PFSK-1 (cell line): ENCODE data around the gene PREX1.

Source experiments
- FOXP2 ChIP-seq: optimal IDR thresholded peaks from 2 replicates; pipeline ENCODE3; 2011; ENCODE audit warnings: borderline replicate concordance, control low read depth, inconsistent platforms; ENCODE audit not compliant: insufficient read depth; ENCODE audit errors: extremely low read length, extremely low read depth
- POLR2AphosphoS5 ChIP-seq: IDR thresholded peaks from 2 replicates; pipeline ENCODE4 v1.6.1; 2012; ENCODE audit warnings: low read depth, mild to moderate bottlenecking, control low read depth, low read length, moderate library complexity
- REST ChIP-seq, 2 experiments: IDR thresholded peaks; 2 replicates each; pipeline versions ENCODE4 v1.6.1 to v1.8.0; 2011 to 2012; ENCODE audit warnings: low read depth in 2 of 2, low read length in 2 of 2, control low read depth in 1 of 2, inconsistent platforms in 1 of 2, mild to moderate bottlenecking in 1 of 2, moderate library complexity in 1 of 2; ENCODE audit not compliant: insufficient read depth in 1 of 2
- SIN3A ChIP-seq: IDR thresholded peaks from 2 replicates; pipeline ENCODE4 v1.6.1; 2012; ENCODE audit warnings: mild to moderate bottlenecking, low read length, moderate library complexity, borderline replicate concordance; ENCODE audit not compliant: insufficient read depth
- TAF1 ChIP-seq: IDR thresholded peaks from 2 replicates; pipeline ENCODE4 v1.6.1; 2012; ENCODE audit warnings: low read length, control low read depth, borderline replicate concordance; ENCODE audit not compliant: insufficient read depth

PREX1 gene

GRCh38 chr20:48624315-48625020, 203.3 kb downstream of the PREX1 start:
- TF ChIP-seq POLR2AphosphoS5, result no peak
- TF ChIP-seq FOXP2, result no peak
- no peak for TF ChIP-seq TAF1
- no peak for TF ChIP-seq SIN3A
- TF ChIP-seq REST (IDR thresholded peaks at IDR 0.05; ENCODE audit: insufficient read depth in 1 of 2, low read depth in 2 of 2, low read length in 2 of 2), result no peak

- TF ChIP-seq SIN3A (no peak), FOXP2 (no peak), REST (IDR thresholded peaks at IDR 0.05; ENCODE audit: insufficient read depth in 1 of 2, low read depth in 2 of 2, low read length in 2 of 2) (no peak), TAF1 (no peak), POLR2AphosphoS5 (no peak)
Measured at GRCh38 chr20:48623906-48624265, 203.9 kb downstream of the PREX1 start.

- TF ChIP-seq POLR2AphosphoS5 (no peak), REST (IDR thresholded peaks at IDR 0.05; ENCODE audit: insufficient read depth in 1 of 2, low read depth in 2 of 2, low read length in 2 of 2) (no peak), SIN3A (no peak), TAF1 (no peak), FOXP2 (no peak)
Measured at GRCh38 chr20:48623176-48623905, 204.5 kb downstream of the PREX1 start.

GRCh38 chr20:48622421-48622820, 205.4 kb downstream of the PREX1 start:
- TF ChIP-seq TAF1, result no peak
- TF ChIP-seq POLR2AphosphoS5, result no peak
- TF ChIP-seq SIN3A, result no peak
- TF ChIP-seq FOXP2, result no peak
- no peak for TF ChIP-seq REST (IDR thresholded peaks at IDR 0.05; ENCODE audit: insufficient read depth in 1 of 2, low read depth in 2 of 2, low read length in 2 of 2)
